H9 (cell line): ENCODE measurements around the gene HS6ST2. TPM values are rescaled to one million over a fixed set of nuclear protein-coding genes. Genes with fewer than 3 reads are reported as not detected.

ENCODE experiments used
- DNase-seq: peaks from one replicate; pipeline ENCODE4 v3.0.0-alpha.2; 2017
- H2AFZ ChIP-seq: one replicate; pipeline ENCODE4 v1.6.1; 2013; ENCODE audit warnings: mild to moderate bottlenecking, low read length, control low read depth, moderate library complexity
- H2AK5ac ChIP-seq: 2 replicates; pipeline ENCODE4 v1.6.1; 2013; ENCODE audit warnings: low read length, control low read depth, mixed read lengths; ENCODE audit not compliant: insufficient read length
- H2BK120ac ChIP-seq: one replicate; pipeline ENCODE4 v1.6.1; 2013; ENCODE audit warnings: low read depth, mild to moderate bottlenecking, low read length, control low read depth, inconsistent platforms; ENCODE audit not compliant: poor library complexity, severe bottlenecking
- H2BK12ac ChIP-seq: 2 replicates; pipeline ENCODE4 v1.6.1; 2013; ENCODE audit warnings: low read length, control low read depth, mixed read lengths, low read depth; ENCODE audit not compliant: insufficient read length
- H2BK15ac ChIP-seq: 2 replicates; pipeline ENCODE4 v1.6.1; 2013; ENCODE audit warnings: low read depth, low read length, control low read depth
- H2BK20ac ChIP-seq: one replicate; pipeline ENCODE4 v1.6.1; 2013; ENCODE audit warnings: low read depth, mild to moderate bottlenecking, low read length, control low read depth, inconsistent platforms; ENCODE audit not compliant: poor library complexity, severe bottlenecking
- H2BK5ac ChIP-seq: 2 replicates; pipeline ENCODE4 v1.6.1; 2013; ENCODE audit warnings: low read length, control low read depth, mixed read lengths; ENCODE audit not compliant: insufficient read length
- H3K14ac ChIP-seq: 2 replicates; pipeline ENCODE4 v1.6.1; 2013; ENCODE audit warnings: low read length, control low read depth; ENCODE audit not compliant: insufficient read depth
- H3K18ac ChIP-seq: 2 replicates; pipeline ENCODE4 v1.6.1; 2013; ENCODE audit warnings: low read depth, mild to moderate bottlenecking, mixed read lengths, low read length, control low read depth; ENCODE audit not compliant: insufficient read length
- H3K23ac ChIP-seq: 2 replicates; pipeline ENCODE4 v1.6.1; 2013; ENCODE audit warnings: low read length, control low read depth, mixed read lengths, low read depth; ENCODE audit not compliant: insufficient read length
- H3K23me2 ChIP-seq: 2 replicates; pipeline ENCODE4 v1.6.1; 2013; ENCODE audit warnings: low read depth, mild to moderate bottlenecking, mixed read lengths, low read length, control low read depth; ENCODE audit not compliant: insufficient read length, poor library complexity, severe bottlenecking
- H3K27ac ChIP-seq: 2 replicates; pipeline ENCODE4 v1.5.1; 2013; ENCODE audit warnings: low read length, control low read depth, mixed read lengths, low read depth; ENCODE audit not compliant: insufficient read length
- H3K27me3 ChIP-seq: 2 replicates; pipeline ENCODE4 v1.6.1; 2013; ENCODE audit warnings: low read length, control low read depth, inconsistent platforms; ENCODE audit not compliant: insufficient read depth
- H3K4ac ChIP-seq: 2 replicates; pipeline ENCODE4 v1.6.1; 2013; ENCODE audit warnings: low read depth, mild to moderate bottlenecking, control low read depth, inconsistent platforms, low read length, moderate library complexity
- H3K4me1 ChIP-seq: 2 replicates; pipeline ENCODE4 v1.6.1; 2013; ENCODE audit warnings: low read length, control low read depth, inconsistent platforms; ENCODE audit not compliant: insufficient read depth
- H3K4me2 ChIP-seq: 2 replicates; pipeline ENCODE4 v1.6.1; 2013; ENCODE audit warnings: low read length, control low read depth, mixed read lengths; ENCODE audit not compliant: insufficient read length, insufficient read depth
- H3K56ac ChIP-seq: 2 replicates; pipeline ENCODE4 v1.6.1; 2013; ENCODE audit warnings: low read depth, mild to moderate bottlenecking, mixed read lengths, low read length, control low read depth; ENCODE audit not compliant: insufficient read length
- H3K79me1 ChIP-seq: 2 replicates; pipeline ENCODE4 v1.6.1; 2013; ENCODE audit warnings: low read depth, mild to moderate bottlenecking, moderate library complexity, low read length, control low read depth, inconsistent platforms; ENCODE audit not compliant: insufficient read depth, poor library complexity, severe bottlenecking
- H3K79me2 ChIP-seq: 2 replicates; pipeline ENCODE4 v1.6.1; 2013; ENCODE audit warnings: low read length, control low read depth, inconsistent platforms; ENCODE audit not compliant: insufficient read depth
- H3K9ac ChIP-seq: 2 replicates; pipeline ENCODE4 v1.6.1; 2013; ENCODE audit warnings: low read length, control low read depth, mixed read lengths; ENCODE audit not compliant: insufficient read length; ENCODE audit errors: extremely low read depth
- H3K9me3 ChIP-seq: one replicate; pipeline ENCODE4 v1.6.1; 2013; ENCODE audit warnings: low read depth, low read length, inconsistent platforms; ENCODE audit not compliant: control insufficient read depth
- H3T11ph ChIP-seq: one replicate; pipeline ENCODE4 v1.6.1; 2013; ENCODE audit warnings: mild to moderate bottlenecking, low read length, control low read depth, inconsistent platforms
- H4K20me1 ChIP-seq: one replicate; pipeline ENCODE4 v1.6.1; 2013; ENCODE audit not compliant: control insufficient read depth, insufficient read length, insufficient read depth
- H4K5ac ChIP-seq: 2 replicates; pipeline ENCODE4 v1.6.1; 2013; ENCODE audit warnings: low read depth, mild to moderate bottlenecking, mixed read lengths, low read length, control low read depth; ENCODE audit not compliant: insufficient read length
- H4K8ac ChIP-seq: replicated peaks from 2 replicates; pipeline ENCODE4 v1.6.1; 2013; ENCODE audit warnings: low read length, control low read depth, mixed read lengths, low read depth; ENCODE audit not compliant: insufficient read length
- H4K91ac ChIP-seq: 2 replicates; pipeline ENCODE4 v1.6.1; 2013; ENCODE audit warnings: low read depth, mild to moderate bottlenecking, moderate library complexity, mixed read lengths, low read length, control low read depth; ENCODE audit not compliant: insufficient read length
- H3K27ac Mint-ChIP-seq, 3 experiments: 2 replicates in 2 of 3; 3 replicates in 1 of 3; pipeline ENCODE4 v1.8.0; 2020 to 2021; ENCODE audit warnings: mixed read lengths in 3 of 3, mild to moderate bottlenecking in 1 of 3, moderate library complexity in 1 of 3
- H3K27me3 Mint-ChIP-seq: 2 replicates; pipeline ENCODE4 v1.8.0; 2021; ENCODE audit warnings: low read depth, mild to moderate bottlenecking, moderate library complexity, mixed read lengths
- H3K36me3 Mint-ChIP-seq, 3 experiments: 2 replicates in 2 of 3; 3 replicates in 1 of 3; pipeline ENCODE4 v1.8.0; 2020 to 2021; ENCODE audit warnings: low read depth in 3 of 3, mixed read lengths in 3 of 3; ENCODE audit not compliant: insufficient read depth in 1 of 3
- H3K4me1 Mint-ChIP-seq, 2 experiments: 2 replicates each; pipeline ENCODE4 v1.8.0; 2020; ENCODE audit warnings: mixed read lengths in 2 of 2
- H3K4me3 Mint-ChIP-seq, 2 experiments: 2 replicates in 1 of 2; 3 replicates in 1 of 2; pipeline ENCODE4 v1.8.0; 2020 to 2021; ENCODE audit warnings: mild to moderate bottlenecking in 2 of 2, mixed read lengths in 2 of 2, moderate library complexity in 1 of 2
- H3K9me3 Mint-ChIP-seq, 2 experiments: 2 replicates in 1 of 2; 3 replicates in 1 of 2; pipeline ENCODE4 v1.8.0; 2020; ENCODE audit warnings: mild to moderate bottlenecking in 2 of 2, mixed read lengths in 2 of 2, moderate library complexity in 1 of 2
- WGBS: extraction: QIAGEN DNeasy Blood & Tissue Kit; methylation state at CpG from one replicate; pipeline ENCODE4 v1.1.7; 2013; ENCODE audit warnings: missing lambda C conversion rate, low lambda C conversion rate, mixed read lengths; ENCODE audit not compliant: insufficient read length; ENCODE audit errors: extremely low coverage; 5-methylcytosine and 5-hydroxymethylcytosine counted together
- total RNA-seq: library from RNA; stranded (reverse); gene quantifications from 2 replicates; pipeline ENCODE4 v1.2.1, GENCODE V29; 2021
- TF ChIP-seq, protein P1 (sequence below): fragments of 200-600 bp; sonication (generic); conservative IDR thresholded peaks from 3 replicates; pipeline ENCODE4 v1.8.0; 2021; ENCODE audit warnings: antibody characterized with exemption, mild to moderate bottlenecking

The HS6ST2 gene
- total RNA-seq, 1 experiment from 2014 or later: 4.8 TPM

DNA sequence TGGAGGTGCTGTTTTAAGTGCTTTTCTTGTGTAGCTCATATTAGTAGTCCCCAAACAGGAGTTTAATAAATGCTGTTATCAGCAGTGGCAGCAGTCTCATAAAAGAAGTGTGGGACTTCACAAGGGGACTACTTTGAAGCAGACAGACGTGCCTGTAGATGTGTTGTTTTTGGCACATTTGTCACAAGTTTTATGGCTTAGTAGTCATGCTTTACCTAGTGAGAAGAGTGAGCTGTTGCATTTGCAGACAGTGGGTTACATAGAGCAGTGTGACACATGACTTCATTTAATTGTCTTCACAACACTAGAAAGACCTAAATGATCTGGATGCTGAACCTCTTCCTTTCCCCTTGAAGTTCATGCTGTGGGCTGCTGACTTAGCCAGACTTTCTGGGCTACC, 320.1 kb downstream of the HS6ST2 start:
- no peak overlapping the region for H4K91ac ChIP-seq
- TF ChIP-seq, protein P1, sequence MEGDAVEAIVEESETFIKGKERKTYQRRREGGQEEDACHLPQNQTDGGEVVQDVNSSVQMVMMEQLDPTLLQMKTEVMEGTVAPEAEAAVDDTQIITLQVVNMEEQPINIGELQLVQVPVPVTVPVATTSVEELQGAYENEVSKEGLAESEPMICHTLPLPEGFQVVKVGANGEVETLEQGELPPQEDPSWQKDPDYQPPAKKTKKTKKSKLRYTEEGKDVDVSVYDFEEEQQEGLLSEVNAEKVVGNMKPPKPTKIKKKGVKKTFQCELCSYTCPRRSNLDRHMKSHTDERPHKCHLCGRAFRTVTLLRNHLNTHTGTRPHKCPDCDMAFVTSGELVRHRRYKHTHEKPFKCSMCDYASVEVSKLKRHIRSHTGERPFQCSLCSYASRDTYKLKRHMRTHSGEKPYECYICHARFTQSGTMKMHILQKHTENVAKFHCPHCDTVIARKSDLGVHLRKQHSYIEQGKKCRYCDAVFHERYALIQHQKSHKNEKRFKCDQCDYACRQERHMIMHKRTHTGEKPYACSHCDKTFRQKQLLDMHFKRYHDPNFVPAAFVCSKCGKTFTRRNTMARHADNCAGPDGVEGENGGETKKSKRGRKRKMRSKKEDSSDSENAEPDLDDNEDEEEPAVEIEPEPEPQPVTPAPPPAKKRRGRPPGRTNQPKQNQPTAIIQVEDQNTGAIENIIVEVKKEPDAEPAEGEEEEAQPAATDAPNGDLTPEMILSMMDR: no peak
- no peak overlapping the region for H3K18ac ChIP-seq
- no peak overlapping the region for H3K9ac ChIP-seq
- H2BK20ac ChIP-seq: no peak overlapping the region
- H3K4me1 ChIP-seq: no peaks in the 10 kb centered on the region
- H4K8ac ChIP-seq: no peak overlapping the region
- H2BK5ac ChIP-seq: no peak overlapping the region
- no peaks in the 10 kb centered on the region for H3K9me3 ChIP-seq
- Mint-ChIP-seq H3K4me3 (no peak overlapping the region), H3K27me3 (peaks cover 18% of the 10 kb centered on the region), H3K27ac (no peak overlapping the region), H3K36me3 (no peaks in the 10 kb centered on the region), H3K4me1 (peaks cover 6 to 9% of the 10 kb centered on the region in 2 experiments), H3K9me3 (no peaks in the 10 kb centered on the region)
- H3K23me2 ChIP-seq: no peaks in the 10 kb centered on the region
- WGBS: no CpG with 5 or more reads among the region's 1 CpG
- no peaks in the 10 kb centered on the region for H4K20me1 ChIP-seq
- no peaks in the 10 kb centered on the region for H3K79me2 ChIP-seq
- H3K27ac ChIP-seq: no peak overlapping the region
- H3K4me2 ChIP-seq: no peak overlapping the region
- H4K5ac ChIP-seq: no peak overlapping the region
- H3K56ac ChIP-seq: no peak overlapping the region
- no peak overlapping the region for H2AK5ac ChIP-seq
- no peak overlapping the region for H2BK15ac ChIP-seq
- H3K14ac ChIP-seq: no peak overlapping the region
- H3K27me3 ChIP-seq: no peaks in the 10 kb centered on the region
- H3K79me1 ChIP-seq: no peaks in the 10 kb centered on the region
- H3K4ac ChIP-seq: no peak overlapping the region
- no peak for DNase-seq
- no peak overlapping the region for H2BK12ac ChIP-seq
- H2BK120ac ChIP-seq: no peak overlapping the region
- no peak overlapping the region for H3K23ac ChIP-seq
- H3T11ph ChIP-seq: no peak overlapping the region
- H2AFZ ChIP-seq: no peak overlapping the region
